HG03439 (cell line): ENCODE data around the gene S100PBP.

ENCODE experiments used
- ATAC-seq: cut with Tn5 transposase; IDR thresholded peaks from one replicate; pipeline ENCODE4 v1.9.1; 2021; ENCODE audit warnings: mild to moderate bottlenecking, moderate library complexity; ENCODE audit not compliant: unreplicated experiment

The S100PBP gene

DNA sequence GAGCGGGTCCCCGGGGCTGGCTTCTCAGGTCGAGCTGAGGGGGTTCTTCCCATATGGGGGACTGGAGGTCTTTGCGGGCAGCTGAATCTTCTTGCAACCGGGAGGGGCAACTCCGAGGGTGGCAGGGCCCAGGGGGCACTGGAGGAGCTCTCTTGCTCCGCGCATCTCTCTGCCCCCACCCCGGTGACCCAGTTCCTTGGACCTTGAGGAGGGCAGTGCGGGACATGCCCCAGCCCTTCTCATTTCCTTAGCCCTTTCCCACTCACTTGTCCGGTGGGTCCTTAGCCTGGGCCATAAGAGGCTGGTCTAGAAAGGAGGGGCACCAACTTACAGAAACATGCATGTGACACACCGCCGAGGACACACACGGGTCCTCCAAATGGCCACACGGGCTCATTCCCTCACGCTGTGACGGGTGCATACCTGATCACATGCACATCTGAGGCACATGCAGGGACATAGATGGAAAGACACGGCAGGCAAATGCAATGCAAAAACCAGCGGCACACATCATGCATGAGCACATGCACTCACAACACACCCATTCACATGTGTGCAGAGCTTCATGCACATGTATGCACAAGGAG, 69.5 kb downstream of the S100PBP start:
- ATAC-seq: no peak

DNA sequence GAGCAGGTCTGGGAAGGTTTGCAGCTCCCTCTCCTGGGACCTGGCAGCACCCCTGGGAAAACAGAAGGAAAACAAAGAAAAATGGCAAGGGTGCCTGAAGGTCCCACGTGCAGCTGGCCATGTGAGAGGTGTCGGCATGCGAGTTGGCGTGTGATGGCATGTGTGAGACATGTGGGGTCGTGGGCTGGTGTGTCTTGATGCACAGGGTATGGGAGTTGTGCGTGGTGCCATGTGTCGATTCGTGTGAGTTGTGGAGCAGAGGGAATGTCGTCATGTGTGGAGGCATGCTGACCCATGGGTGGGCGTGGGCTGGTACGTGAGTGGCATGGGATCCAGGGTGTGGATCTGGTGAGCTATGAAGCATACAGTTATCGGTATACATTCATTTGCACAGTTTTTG, 70.2 kb downstream of the S100PBP start:
- no peak for ATAC-seq

DNA sequence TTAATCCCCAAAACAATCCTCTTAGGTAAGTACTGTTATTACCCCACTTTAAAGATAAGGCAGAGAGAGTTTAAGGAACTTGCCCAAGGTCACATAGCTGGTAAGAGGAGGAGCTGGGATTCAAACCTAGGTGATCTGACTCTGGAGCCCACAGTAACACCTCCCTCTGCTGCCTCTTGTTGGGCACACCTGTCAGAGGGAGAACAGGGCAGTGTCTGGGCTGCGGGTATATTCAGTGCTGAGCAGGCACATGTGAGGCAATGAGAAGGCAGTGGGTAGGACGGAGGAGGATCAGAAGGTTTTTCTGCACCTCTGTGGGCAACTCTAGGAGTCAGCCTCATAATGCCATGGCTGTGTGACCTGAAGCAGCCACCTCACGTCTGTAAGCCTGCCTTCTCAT, 70.7 kb downstream of the S100PBP start:
- ATAC-seq: no peak

DNA sequence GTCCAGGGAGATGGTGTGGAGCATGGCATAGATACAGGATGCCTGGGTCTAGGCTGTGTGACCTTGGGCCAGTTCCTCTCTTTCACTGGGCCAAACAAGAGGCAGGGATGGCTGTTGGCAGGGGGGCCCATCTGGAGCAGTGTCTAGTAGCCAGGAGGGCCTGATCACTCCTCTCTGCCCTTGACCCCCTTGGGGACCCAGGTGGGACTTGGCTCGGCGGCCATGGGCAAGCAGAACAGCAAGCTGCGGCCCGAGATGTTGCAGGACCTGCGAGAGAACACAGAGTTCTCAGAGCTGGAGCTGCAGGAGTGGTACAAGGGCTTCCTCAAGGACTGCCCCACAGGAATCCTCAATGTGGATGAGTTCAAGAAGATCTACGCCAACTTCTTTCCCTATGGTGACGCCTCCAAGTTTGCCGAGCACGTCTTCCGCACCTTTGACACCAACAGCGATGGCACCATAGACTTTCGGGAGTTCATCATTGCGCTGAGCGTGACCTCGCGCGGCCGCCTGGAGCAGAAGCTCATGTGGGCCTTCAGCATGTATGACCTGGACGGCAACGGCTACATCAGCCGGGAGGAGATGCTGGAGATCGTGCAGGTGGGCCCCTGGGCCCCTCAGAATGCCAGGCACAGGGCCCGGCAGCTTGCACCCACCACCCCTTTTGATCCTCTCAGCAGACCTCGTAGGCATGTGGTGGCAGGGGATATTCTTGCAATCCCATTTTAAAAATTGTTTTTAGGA, 71.4 kb downstream of the S100PBP start:
- ATAC-seq: no peak

DNA sequence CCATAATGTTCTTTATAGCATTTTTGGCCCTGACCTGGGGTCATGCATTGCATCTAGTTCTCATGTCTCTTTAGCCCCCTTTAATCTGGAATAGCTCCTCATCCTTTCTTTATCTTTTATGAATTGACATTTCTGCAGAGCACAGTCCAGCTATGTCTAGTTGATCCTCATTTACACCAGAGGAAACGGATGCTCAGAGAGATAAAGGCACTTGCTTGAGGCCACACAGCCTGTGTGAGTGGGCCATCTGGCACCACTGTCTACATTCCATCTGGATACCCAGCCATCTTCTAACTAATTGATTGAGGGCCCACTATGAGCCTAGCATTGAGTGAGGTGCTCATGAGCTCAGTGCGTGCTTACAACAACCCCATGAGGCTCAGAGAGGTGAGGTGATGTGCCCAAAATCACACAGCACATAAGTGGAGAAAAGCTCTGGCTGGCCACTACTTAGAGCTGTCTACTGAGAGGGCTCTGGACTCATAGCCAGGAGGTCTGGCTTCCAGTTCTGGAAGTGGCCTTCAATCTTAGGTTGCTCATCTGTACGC, 72.4 kb downstream of the S100PBP start:
- ATAC-seq: no peak

DNA sequence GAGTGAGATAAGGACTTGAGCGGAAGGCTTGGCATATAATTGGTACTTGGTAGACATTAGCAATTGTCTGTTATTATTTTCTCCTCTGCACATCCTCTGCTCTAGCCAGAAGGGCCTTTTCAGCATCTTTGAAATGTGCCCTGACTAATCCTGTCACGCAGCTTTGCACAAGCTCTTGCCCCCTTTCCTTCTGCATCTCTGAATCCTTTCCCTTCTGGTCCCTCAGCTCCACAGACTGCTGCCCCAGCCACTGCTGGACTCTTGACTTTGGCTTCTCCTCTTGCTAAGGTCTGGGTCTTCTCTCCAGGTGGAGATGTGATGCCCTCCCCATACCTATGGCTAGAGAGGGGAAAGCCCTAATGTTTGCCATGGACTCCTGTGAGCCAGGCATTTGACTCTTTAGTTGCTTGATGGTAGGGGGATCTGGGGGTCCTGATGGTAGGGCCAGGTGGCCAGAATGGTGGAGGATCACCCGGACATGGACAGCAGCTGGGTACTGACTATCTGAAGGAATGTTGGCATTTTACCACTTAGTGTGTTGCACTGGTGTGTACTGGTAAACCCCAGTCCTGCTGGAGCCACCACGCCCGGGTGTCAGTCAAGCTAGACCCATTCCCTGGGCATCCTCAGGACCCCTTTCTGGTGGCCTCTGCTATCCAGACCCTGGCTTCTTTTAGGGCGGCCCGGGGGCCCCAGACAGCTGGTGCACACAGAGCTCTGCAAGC, 73.2 kb downstream of the S100PBP start:
- no peak for ATAC-seq

DNA sequence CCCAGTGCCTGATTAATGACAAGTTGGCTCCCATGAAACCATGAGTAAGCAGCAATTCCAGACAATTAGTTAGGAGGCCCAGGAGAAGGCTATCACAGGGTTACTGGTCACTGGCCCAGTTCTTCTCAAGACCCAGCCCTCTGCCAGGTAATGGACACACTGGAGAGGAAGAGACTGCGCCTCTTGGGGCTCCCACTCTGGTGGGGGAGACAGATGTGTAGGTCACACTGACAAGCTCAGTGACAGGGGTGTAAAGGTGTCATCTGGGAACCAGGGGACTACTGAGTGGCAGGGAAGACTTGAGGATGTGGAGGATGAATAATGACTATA, 73.8 kb downstream of the S100PBP start:
- no peak for ATAC-seq

DNA sequence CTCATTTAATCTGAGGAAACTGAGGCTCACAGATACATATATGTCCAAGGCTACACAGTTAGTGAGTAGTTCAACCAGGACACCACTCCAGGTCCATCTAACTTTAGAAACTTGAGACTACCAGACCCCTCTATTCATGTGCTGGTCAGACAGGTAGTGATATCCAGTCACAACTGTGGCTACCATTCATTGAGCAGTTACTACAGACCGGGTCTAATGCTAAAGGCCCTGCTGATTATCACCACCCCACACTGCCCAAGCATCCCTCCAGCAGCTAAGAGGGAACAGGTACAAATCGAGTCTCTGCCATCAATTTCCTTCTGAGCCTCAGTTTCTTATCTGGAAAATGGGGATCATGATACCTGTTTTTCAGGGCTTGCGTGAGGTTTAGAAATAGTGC, 74.2 kb downstream of the S100PBP start:
- ATAC-seq: no peak

DNA sequence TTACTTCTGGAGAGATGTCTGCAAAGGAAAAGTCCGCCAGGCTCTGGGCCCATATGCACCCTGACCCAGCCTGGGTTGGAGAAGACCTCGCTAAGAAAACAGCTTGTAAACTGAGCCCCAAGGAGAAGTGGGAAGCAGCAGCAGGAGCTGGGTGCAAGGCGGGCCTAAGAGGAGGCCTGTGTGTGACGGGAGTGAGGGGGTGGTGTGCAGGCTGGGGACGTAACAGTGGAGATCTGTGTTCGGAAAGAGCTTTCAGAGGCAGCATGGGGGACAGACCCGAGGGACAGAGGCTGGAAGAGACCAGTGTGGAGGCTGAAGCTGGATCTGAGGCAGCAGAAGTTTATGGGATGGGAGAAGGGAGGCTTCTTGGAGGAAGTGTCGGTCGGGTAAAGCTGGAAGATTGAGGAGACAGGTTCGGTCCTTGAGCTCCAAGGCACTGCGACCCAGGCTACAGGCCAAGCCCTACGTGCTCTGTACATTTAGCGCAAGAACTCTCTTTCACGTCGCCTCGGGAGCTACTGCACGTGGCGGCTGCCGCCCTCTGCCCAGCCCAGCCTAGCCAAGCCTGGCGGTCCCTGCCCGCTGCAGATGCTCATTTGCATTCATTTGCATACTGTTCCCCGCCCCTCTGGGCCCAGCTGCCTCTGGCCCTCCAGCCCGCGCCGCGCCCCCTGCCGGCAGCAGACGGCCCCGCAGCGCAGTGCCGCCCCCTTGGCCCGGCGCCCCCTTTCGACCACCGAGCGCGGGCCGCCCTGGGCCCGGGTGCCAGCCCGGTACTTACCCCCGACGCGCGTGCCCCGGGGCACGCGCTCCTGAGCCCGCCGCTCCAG, 75.1 kb downstream of the S100PBP start:
- ATAC-seq: no peak

DNA sequence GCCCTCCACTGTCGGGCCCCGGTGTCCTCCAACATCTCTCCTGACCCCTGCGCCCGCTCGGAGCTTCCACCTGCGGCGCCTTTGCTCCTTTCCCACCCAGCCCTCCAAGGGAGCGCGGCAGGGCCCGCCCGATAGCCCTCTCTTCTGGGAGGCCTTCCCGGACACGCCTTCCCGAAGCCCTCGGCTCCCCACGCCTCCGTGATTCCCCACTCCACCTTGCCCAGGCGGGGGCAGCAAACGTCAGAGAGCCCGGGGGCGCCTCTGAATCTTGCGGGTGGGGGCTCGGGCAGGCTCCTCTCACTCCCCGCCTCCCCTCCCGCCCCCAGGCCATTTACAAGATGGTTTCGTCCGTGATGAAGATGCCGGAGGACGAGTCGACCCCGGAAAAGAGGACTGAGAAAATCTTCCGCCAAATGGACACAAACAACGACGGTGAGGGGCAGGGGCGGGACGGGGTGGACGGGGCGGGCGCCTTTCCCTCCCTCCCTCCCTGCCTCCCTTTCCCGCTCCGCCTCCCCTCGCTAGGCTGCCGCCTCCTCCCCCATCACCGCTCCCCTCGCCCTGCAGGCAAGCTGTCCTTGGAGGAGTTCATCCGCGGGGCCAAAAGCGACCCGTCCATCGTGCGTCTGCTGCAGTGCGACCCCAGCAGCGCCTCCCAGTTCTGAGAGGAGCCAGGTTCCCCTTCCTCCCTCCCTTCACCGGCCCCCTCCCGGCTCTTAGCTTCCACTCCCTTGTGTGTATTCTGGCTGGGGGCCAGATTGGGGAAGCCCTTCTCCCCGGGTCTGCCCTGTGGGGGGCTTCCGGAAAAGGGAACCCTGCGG, 76.0 kb downstream of the S100PBP start:
- ATAC-seq: no peak

DNA sequence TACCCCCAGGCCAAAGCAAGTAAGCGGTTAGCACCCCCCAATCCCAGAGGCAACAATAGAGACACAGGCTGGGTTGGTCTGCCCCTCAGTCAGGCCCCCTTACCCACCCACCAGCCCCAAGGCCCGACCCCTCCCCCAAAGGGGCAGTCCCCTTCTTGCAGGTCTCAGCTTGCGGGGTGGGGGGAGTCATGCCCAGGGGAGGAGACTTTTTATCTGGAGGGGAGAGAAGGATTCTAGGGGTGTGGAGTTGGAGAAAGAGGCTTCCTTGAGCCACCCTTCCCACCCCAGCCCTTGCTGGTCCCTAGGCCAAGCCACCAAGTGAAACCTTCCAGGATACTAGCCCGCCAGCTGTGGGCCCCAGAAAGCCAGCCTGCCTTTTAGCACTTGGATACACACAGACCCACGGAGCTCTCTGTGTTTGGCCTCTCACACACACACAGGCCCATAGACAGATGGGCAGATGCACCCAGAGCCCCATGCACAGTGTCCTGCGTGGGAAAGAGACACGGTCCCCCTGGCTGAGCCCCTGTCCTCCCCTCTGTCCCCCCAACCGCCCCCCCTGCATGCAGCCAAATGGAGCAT, 76.7 kb downstream of the S100PBP start:
- no peak for ATAC-seq

DNA sequence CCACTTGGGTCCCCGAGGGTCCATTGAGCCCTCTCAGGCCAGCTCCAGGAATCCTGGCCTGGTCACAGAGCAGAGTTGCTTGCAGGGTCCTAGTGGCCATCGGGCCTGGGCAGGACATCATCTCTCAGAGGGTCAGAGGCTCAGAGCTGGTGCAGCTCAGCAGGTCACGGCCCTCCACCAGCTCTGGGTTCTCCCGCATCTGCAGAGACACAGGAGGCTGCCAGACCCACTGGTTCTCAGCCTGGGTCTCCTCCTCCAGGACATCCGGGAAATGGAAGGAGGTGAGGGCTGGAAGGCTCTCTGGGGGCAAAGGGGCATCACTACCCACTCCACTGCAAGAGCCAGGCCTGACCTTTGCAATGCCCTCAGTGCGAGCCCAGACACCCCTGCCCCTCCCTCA, 77.2 kb downstream of the S100PBP start:
- ATAC-seq: no peak

DNA sequence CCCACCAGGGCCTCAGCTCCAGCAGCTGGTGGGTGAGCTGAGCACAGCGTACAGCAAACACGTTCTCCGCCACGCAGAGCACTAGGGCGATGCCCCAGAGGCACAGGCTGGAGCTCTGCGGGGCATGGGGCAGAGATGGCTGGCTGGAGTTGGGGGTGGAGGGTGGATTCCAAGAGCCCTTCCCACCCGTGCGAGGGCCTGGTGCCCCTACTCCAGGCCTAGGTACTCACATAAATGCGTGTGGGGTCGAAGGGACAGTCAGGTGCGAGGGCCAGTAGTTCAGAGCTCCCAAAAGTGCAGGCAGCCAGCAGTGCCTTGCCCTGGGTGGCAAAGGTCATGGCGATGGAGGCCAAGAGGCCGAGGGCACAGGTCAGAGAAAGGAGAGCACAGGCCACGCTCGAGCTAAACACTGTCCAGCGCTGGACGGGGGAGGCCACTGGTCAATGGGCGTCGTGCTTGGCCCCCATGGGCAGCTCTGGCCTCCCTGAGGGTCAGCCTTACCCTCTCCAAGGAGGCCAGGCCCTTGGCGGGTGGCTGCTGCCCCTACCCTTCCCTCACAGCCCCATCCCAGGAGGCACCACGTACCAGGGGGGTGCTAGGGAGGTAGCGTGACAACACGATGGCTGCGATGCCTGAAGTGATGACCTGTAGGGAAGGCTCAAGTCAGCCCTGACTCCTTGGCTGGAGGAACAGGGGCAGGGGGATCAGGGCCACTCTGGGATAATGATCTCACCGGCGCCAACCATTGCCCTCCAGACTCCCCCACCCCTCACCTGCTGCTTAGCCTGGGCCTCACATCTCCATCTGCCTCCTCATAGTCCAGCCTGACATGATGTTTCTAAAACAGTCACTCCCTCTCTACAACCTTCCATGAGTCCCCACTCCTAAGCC, 78.1 kb downstream of the S100PBP start:
- ATAC-seq: no peak

DNA sequence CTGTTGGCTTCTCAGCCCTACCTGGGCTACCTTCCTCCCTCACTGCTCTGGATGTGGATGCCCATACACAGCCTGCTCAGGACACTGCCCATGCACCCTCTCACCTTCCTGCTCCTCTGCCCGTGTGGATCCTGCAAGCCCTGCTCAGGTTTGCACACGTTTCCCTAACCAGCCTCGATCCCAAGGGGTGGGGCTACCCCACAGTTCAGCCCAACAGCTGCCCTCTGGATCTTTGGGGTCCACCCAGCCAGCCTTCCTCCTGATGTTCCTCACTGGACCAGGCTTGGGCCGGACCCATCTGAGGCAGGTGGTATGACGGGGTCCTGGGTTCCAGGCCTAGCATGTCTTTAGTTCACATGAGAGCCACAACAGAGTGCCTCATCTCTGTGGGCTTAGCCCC, 79.0 kb downstream of the S100PBP start:
- ATAC-seq: no peak

DNA sequence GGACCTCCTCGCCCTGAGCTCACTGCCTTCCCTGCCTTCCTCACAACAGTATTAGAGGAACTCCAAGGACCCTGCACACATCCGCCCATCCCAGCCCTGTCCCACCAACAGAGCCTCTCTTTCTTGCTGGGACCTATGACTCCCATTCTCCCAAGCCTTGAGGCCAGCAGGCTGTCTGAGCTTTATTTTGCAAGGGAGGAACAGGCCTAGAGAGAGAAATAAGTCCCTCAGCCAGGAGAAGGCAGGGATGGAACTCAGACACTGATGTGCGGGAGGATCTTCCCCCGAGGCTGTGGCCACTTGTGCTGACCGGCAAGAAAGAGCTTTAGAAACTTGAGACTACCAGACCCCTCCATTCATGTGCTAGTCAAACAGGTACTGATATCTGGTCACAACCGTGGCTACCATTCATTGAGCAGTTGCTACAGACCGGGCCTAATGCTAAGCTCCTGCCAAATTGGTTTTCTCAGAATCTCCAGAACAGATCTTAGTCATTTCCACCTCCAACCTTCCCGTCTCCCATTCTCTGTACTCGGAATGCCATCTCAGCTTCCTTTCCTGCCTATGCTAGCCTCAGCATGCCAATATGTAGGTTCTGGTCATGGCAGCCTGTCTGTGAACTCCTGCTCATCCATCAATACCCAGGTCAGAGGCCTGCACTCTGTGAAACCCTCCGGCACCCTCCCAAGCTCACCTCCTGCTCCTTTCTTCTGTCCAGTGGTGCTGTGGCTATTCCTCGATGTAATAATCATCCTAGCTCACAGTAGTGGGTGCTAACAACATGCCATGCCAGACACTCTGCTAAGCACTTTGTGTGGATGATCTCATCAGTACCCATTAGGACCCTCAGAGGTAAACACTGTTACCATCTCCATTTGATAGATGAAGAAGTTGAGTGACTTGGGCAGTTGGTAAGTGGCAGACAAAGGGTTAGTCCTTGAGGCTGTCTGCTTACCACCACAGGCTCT, 79.9 kb downstream of the S100PBP start:
- ATAC-seq: no peak

DNA sequence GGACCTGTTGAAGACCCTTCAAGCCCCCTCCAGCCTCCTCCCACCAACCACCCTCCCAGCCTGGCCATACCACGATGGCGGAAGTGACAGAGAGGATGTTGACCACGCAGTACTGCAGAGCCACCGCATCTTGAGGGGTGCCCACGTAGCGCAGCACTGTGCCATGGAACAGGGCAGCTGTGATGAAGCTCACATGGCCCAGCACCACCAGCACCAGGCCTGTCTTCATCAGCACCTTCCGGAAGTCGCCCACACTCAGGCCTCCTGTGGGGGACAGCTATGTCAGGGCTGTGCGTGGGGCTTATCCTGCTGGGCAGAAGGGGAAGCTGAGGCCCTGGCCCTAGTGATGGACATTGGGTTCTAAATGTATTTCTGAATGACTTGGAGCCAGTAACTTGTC, 80.6 kb downstream of the S100PBP start:
- no peak for ATAC-seq

DNA sequence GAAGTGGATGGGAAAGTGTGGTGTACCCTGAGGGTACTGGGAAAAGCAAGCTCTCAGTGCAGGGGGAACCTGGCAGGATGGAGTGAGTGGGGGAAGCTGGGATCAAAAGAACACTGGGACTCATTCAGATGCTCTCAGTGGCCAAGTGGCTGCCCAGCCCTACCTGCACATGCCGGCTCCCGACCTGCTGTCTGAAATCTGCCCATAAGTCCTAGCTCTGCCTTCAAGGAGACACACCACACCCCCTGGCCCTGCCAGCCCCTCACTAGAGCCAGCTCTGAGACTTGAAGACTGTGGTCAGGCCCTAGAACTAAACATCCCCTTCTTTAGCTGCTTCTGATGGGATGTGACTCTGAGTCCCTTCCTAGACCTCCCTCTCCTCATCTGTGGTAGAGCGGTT, 81.5 kb downstream of the S100PBP start:
- no peak for ATAC-seq
